Measurements from ENCODE around the gene GCNT2.
"Not testable (repeated sequence)": the region's sequence is repeated elsewhere in the genome, so short reads cannot be mapped to it uniquely, and the experiment has no call there.

GCNT2 gene

DNA sequence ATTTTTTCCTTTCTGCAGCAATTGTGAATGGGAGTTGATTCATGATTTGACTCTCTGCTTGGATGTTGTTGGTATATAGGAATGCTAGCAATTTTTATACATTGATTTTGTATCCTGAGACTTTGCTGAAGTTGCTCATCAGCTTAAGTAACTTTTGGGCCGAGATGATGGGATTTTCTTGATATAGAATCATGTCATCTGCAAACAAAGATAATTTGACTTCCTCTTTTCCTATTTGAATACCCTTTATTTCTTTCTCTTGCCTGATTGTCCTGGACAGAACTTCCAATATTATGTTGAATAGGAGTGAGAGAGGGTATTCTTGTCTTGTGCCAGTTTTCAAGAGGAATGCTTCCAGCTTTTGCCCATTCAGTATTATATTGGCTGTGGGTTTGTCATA lies 144.4 kb downstream of the GCNT2 start:
- DNase-seq: not testable (repeated sequence)

DNA sequence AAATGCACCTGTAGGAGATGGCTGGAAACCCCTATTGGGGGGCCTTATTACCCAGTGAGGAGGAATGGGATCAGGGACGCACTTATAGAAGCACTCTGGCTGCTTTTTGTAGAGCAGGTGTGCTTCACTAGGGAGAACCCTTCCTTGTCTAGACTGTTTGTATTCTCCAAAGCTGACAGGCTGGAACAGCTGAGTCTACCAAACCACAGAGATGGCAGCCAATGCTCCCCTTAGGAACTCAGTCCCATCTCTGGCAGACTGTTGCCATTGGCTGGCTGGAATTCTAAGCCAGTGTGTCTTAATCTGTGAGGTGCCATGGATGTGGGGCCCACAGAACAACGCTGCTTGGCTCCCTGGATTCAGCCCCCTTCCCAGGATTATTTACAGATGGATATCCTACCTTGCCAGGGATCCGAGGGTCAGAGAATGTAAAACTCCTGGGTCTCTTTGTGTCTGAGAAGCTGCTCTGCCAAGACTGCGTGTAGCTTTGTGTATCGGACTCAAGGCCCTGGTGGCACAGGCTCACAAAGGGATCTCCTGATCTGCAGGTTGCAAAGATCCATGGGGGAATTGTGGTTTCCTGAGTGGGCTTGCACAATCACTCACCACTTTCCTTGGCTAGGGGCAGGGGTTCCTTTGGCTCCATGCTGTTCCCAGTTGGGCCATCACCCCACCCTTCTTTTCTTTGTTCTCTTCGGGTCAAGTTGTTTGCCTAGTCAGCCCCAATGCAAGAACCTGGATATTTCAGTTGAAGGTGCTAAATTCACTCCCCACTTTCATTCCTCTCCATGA lies 147.2 kb downstream of the GCNT2 start:
- no peak for DNase-seq

DNA sequence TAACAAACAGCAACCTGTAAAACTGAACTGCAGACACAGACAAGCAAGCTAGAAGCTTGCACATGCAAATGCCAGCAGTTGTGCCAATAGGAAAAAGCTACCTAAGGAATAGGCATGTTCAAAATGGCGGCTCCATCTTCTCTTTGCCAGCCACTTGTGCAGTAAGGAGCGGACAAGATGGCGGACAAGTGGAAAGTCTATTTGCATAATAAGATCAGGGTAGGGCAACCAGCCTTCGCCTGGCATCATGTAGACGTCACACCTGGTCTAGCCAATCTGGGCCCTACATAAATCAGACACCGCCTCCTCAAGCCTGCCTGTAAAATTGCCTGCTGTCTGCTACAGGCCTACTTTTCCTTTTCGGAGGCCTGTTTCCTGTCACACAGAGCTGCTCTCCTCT lies 155.3 kb downstream of the GCNT2 start:
- DNase-seq: no peak

DNA sequence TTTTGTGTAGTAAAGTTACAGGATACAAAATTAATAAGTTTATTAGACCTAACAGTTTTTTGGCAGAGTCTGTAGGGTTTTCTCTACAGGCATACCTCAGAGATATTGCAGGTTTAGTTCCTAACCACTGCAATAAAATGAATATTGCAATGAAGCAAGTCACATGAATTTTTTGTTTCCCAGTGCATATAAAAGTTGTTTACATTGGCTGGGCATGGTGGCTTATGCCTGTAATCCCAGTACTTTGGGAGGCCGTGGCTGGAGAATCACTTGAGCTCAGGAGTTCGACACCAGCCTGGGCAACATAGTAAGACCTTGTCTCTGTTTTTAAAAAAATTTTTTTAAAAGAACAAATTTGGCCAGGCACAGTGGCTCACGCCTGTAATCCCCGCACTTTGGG lies 157.3 kb downstream of the GCNT2 start:
- no peak for DNase-seq

Data from CD4-positive, alpha-beta T cell treated with Interleukin-17A for 4 hours (primary cell).